K562 (cell line): ENCODE measurements around the gene WDR62. TPM values are rescaled to one million over a fixed set of nuclear protein-coding genes. Genes with fewer than 3 reads are reported as not detected.

Source experiments
- ASH1L ChIP-seq: fragments of 450-650 bp; IDR thresholded peaks from 2 replicates; pipeline ENCODE4 v1.6.1; 2018; ENCODE audit warnings: borderline replicate concordance, mild to moderate bottlenecking, low read depth; ENCODE audit not compliant: partially characterized antibody
- BMI1 ChIP-seq: fragments of 150-350 bp; IDR thresholded peaks from 2 replicates; pipeline ENCODE4 v1.6.1; 2014; ENCODE audit warnings: low read length
- CXXC5 ChIP-seq: fragments of 250-450 bp; sonication (Bioruptor Pico); IDR thresholded peaks from 2 replicates; pipeline ENCODE4 v1.8.0; 2022; ENCODE audit warnings: inconsistent platforms, mild to moderate bottlenecking, moderate library complexity
- HDAC1 ChIP-seq, 2 experiments: fragments of 450-650 bp; IDR thresholded peaks; 2 replicates each; pipeline ENCODE4 v1.6.1; 2016 to 2017; ENCODE audit warnings: inconsistent platforms in 1 of 2, mild to moderate bottlenecking in 1 of 2, moderate library complexity in 1 of 2
- MIER1 ChIP-seq: fragments of 450-650 bp; IDR thresholded peaks from 2 replicates; pipeline ENCODE4 v1.6.1; 2016; ENCODE audit warnings: antibody characterized with exemption, mild to moderate bottlenecking, low read depth
- NRF1 ChIP-seq, 2 experiments: fragments of 450-650 bp; IDR thresholded peaks in 1 of 2; conservative IDR thresholded peaks in 1 of 2; 2 replicates each; pipeline ENCODE4 v1.6.1; 2014; ENCODE audit warnings: mild to moderate bottlenecking in 2 of 2
- PHTF2 ChIP-seq: fragments of 250-450 bp; sonication (Bioruptor Pico); IDR thresholded peaks from 2 replicates; pipeline ENCODE4 v1.5.0; 2021; ENCODE audit warnings: mild to moderate bottlenecking
- PTRF ChIP-seq: fragments of 450-650 bp; IDR thresholded peaks from 2 replicates; pipeline ENCODE4 v1.6.1; 2016; ENCODE audit warnings: mild to moderate bottlenecking, missing genetic modification characterization, missing compliant biosample characterization
- RB1 ChIP-seq: fragments of 450-650 bp; IDR thresholded peaks from 2 replicates; pipeline ENCODE4 v1.6.1; 2017; ENCODE audit warnings: low read depth, mild to moderate bottlenecking
- RBM22 ChIP-seq: fragments of 200-400 bp; formaldehyde crosslinking; IDR thresholded peaks from 2 replicates; pipeline ENCODE4 v1.6.1; 2018; ENCODE audit warnings: low read length, low read depth; ENCODE audit not compliant: poor library complexity, severe bottlenecking
- SMAD2 ChIP-seq: fragments of 150-350 bp; IDR thresholded peaks from 2 replicates; pipeline ENCODE4 v1.6.1; 2014; ENCODE audit warnings: low read depth, mild to moderate bottlenecking, low read length
- SMARCB1 ChIP-seq: IDR thresholded peaks from 2 replicates; pipeline ENCODE4 v1.6.1; 2011; ENCODE audit warnings: improper control_type of control experiment, low read depth; ENCODE audit not compliant: insufficient read length
- STAG1 ChIP-seq: sonication (generic); formaldehyde crosslinking; IDR thresholded peaks from 2 replicates; pipeline ENCODE4 v1.5.0; 2020; ENCODE audit warnings: missing genetic modification reagents, borderline replicate concordance
- STAT5B ChIP-seq: fragments of 250-450 bp; sonication (Bioruptor Pico); IDR thresholded peaks from 2 replicates; pipeline ENCODE4 v1.8.0; 2021; ENCODE audit warnings: mild to moderate bottlenecking, inconsistent platforms
- TAF9B ChIP-seq: fragments of 450-650 bp; IDR thresholded peaks from 2 replicates; pipeline ENCODE4 v1.6.1; 2018; ENCODE audit warnings: mild to moderate bottlenecking; ENCODE audit not compliant: partially characterized antibody
- ZNF12 ChIP-seq: sonication (generic); formaldehyde crosslinking; IDR thresholded peaks from 2 replicates; pipeline ENCODE4 v1.4.0; 2020; ENCODE audit warnings: mild to moderate bottlenecking, missing genetic modification reagents
- ZNF239 ChIP-seq: fragments of 250-450 bp; sonication (Bioruptor Pico); IDR thresholded peaks from 2 replicates; pipeline ENCODE4 v1.4.0; 2020; ENCODE audit warnings: mild to moderate bottlenecking
- ZNF668 ChIP-seq: fragments of 250-450 bp; sonication (Bioruptor Pico); IDR thresholded peaks from 2 replicates; pipeline ENCODE4 v1.8.0; 2022; ENCODE audit warnings: mild to moderate bottlenecking, inconsistent platforms
- polyA plus RNA-seq, 8 experiments: library from polyadenylated mRNA; depleted of rRNA in 4 of 8; stranded (reverse) in 5 of 8; unstranded in 3 of 8; fragments of >200 nt; fragmentation: Nextera tagmentation in 2 of 8; fragmentation: Illumina TruSeq in 1 of 8; extraction: Ambion mirVana in 2 of 8; extraction: Trizol in 1 of 8; gene quantifications; 2 replicates each; pipeline versions ENCODE4 v1.2.1 to v1.2.3, GENCODE V29; 2011 to 2014; ENCODE audit warnings: inconsistent platforms in 1 of 8, missing spikeins in 1 of 8
- total RNA-seq, 7 experiments: library from RNA; depleted of rRNA in 6 of 7; stranded (reverse); fragments of >200 nt in 6 of 7; fragmentation: Illumina TruSeq in 2 of 7; extraction: Trizol in 2 of 7; gene quantifications; 2 replicates each; pipeline versions ENCODE4 v1.2.1 to v1.2.3, GENCODE V29; 2011 to 2021; ENCODE audit warnings: low replicate concordance in 1 of 7
- TF ChIP-seq, protein P1 (sequence below), 2 experiments: fragments of 450-650 bp; IDR thresholded peaks; 2 replicates each; pipeline ENCODE4 v1.6.1; 2016
- TF ChIP-seq, protein P2 (sequence below): fragments of 450-650 bp; IDR thresholded peaks from 2 replicates; pipeline ENCODE4 v1.6.1; 2016
- TF ChIP-seq, protein P3 (sequence below): sonication (generic); formaldehyde crosslinking; IDR thresholded peaks from 2 replicates; pipeline ENCODE4 v1.9.0; 2022; ENCODE audit warnings: mild to moderate bottlenecking, missing genetic modification reagents
- TF ChIP-seq, protein P4 (sequence below): IDR thresholded peaks from 2 replicates; pipeline ENCODE4 v1.6.1; 2016; ENCODE audit warnings: missing genetic modification characterization, missing compliant biosample characterization

WDR62 gene
- total and polyA plus RNA-seq, 9 of the 15 experiments (the other 6 are each of a cell fraction or from before 2014, with no cell fraction given), result 0.35 to 32.8 (median 14.4) TPM

DNA sequence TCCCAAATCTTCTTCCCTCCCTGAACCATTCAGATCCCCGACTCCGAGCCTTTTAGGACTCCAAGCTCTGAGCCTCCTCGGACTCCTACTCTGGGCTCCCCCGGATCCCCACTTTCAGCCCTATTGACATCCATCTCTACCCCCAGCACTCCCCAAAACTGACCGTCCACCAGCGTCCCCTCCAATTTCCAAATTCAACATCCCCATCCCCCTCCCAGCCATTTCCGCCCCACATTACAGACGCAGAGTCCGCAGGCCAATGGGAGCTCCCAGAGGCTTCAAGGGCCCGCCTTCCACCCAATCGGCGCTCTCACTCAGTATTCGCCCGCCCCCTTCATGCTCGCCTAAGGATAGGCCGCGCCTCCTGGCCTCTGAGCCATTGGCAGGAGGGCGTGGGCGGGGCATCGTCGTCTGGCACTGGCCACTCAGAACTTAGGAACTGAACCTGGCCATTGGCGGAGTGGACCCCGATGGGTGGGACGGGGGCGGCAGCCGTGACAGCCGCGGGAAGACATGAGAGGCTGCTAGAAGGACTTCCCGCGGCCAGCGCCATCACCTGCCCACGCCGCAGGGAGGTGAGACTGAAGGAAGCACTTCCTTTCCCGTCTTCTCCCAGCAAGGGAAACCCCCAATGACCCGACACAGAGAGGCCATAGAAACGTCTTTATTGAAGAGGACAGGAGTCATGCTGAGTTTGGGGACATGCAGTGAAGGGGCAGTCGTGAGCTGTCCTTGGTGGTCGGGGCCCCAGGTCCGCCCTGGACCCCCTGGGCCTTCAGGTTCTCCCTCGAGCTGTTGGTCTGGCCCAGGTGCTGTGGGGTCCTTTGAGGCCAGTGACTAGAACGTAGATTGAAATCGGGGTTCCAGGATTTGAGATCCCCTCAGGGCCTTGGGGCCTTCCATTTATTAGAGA, 40.4 kb upstream of the WDR62 start, which contains the start of gene ALKBH6 (continued):
- TF ChIP-seq STAG1 (no peak), PHTF2 (CRISPR knock-in tag) (no peak), ZNF239 (CRISPR knock-in tag) (no peak), STAT5B (CRISPR knock-in tag) (no peak), BMI1 (no peak), SMAD2 (no peak), SMARCB1 (no peak), RB1 (peak; percentile 74; the same call in 1 of the 2 replicates), HDAC1 (IDR thresholded peaks at IDR 0.05) (peak in 1 of 2 experiments; percentile 87; a peak in 2 of 4 replicates), MIER1 (peak; percentile 36; the same call in 1 of the 2 replicates), NRF1 (conservative IDR thresholded peaks at IDR 0.05 in 1 of 2, IDR thresholded peaks at IDR 0.05 in 1 of 2) (peak; percentile 79 to 82), ASH1L (peak; percentile 95), ZNF668 (CRISPR knock-in tag) (no peak), PTRF (tag) (no peak), TAF9B (peak; percentile 72), ZNF12 (CRISPR knock-in tag) (0 out of 2 replicates have a peak, but pooled peaks have one; percentile 50), CXXC5 (CRISPR knock-in tag) (peak; percentile 83), RBM22 (no peak)
- TF ChIP-seq, protein P1, sequence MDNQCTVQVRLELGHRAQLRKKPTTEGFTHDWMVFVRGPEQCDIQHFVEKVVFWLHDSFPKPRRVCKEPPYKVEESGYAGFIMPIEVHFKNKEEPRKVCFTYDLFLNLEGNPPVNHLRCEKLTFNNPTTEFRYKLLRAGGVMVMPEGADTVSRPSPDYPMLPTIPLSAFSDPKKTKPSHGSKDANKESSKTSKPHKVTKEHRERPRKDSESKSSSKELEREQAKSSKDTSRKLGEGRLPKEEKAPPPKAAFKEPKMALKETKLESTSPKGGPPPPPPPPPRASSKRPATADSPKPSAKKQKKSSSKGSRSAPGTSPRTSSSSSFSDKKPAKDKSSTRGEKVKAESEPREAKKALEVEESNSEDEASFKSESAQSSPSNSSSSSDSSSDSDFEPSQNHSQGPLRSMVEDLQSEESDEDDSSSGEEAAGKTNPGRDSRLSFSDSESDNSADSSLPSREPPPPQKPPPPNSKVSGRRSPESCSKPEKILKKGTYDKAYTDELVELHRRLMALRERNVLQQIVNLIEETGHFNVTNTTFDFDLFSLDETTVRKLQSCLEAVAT (IDR thresholded peaks at IDR 0.05), result peak in 1 of 2 experiments; percentile 88; a peak in 2 of 4 replicates
- TF ChIP-seq, protein P2, sequence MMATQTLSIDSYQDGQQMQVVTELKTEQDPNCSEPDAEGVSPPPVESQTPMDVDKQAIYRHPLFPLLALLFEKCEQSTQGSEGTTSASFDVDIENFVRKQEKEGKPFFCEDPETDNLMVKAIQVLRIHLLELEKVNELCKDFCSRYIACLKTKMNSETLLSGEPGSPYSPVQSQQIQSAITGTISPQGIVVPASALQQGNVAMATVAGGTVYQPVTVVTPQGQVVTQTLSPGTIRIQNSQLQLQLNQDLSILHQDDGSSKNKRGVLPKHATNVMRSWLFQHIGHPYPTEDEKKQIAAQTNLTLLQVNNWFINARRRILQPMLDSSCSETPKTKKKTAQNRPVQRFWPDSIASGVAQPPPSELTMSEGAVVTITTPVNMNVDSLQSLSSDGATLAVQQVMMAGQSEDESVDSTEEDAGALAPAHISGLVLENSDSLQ, result peak; percentile 88
- TF ChIP-seq, protein P3, sequence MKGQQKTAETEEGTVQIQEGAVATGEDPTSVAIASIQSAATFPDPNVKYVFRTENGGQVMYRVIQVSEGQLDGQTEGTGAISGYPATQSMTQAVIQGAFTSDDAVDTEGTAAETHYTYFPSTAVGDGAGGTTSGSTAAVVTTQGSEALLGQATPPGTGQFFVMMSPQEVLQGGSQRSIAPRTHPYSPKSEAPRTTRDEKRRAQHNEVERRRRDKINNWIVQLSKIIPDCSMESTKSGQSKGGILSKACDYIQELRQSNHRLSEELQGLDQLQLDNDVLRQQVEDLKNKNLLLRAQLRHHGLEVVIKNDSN (CRISPR knock-in tag), result no peak
- TF ChIP-seq, protein P4, sequence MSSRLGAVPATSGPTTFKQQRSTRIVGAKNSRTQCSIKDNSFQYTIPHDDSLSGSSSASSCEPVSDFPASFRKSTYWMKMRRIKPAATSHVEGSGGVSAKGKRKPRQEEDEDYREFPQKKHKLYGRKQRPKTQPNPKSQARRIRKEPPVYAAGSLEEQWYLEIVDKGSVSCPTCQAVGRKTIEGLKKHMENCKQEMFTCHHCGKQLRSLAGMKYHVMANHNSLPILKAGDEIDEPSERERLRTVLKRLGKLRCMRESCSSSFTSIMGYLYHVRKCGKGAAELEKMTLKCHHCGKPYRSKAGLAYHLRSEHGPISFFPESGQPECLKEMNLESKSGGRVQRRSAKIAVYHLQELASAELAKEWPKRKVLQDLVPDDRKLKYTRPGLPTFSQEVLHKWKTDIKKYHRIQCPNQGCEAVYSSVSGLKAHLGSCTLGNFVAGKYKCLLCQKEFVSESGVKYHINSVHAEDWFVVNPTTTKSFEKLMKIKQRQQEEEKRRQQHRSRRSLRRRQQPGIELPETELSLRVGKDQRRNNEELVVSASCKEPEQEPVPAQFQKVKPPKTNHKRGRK (tag), result no peak
